Adrenal gland (tissue), 19 donors: ENCODE measurements around the gene FADS2. TPM values are rescaled to one million over a fixed set of nuclear protein-coding genes. Genes with fewer than 3 reads are reported as not detected.

ENCODE experiments used
- DNase-seq, 7 donors: peaks; one replicate each; pipeline ENCODE4 v3.0.0-alpha.2; 2019 to 2020
- H3K27ac ChIP-seq, 5 donors: fragments of 200-600 bp; sonication (generic) in 4 of 5; 1 replicate in 3 of 5; 2 replicates in 2 of 5; pipeline versions ENCODE4 v1.5.1 to v1.8.0; 2016 to 2020; ENCODE audit warnings: mild to moderate bottlenecking in 1 of 5
- H3K27me3 ChIP-seq: fragments of 200-600 bp; 2 replicates; pipeline ENCODE4 v1.8.0; 2021
- H3K36me3 ChIP-seq, 2 donors: fragments of 200-600 bp; replicated peaks in 1 of 2; 1 replicate in 1 of 2; 2 replicates in 1 of 2; pipeline versions ENCODE4 v1.5.1 to v1.8.0; 2018 to 2022
- H3K4me1 ChIP-seq, 2 donors: fragments of 200-600 bp; replicated peaks in 1 of 2; 1 replicate in 1 of 2; 2 replicates in 1 of 2; pipeline versions ENCODE4 v1.5.1 to v1.8.0; 2018 to 2021
- H3K4me3 ChIP-seq, 4 donors: fragments of 200-600 bp; sonication (generic) in 3 of 4; one replicate each; pipeline ENCODE4 v1.5.1; 2016 to 2018
- H3K9me3 ChIP-seq, 3 donors: fragments of 200-600 bp; sonication (generic) in 1 of 3; replicated peaks in 1 of 3; 1 replicate in 2 of 3; 2 replicates in 1 of 3; pipeline versions ENCODE4 v1.5.1 to v1.8.0; 2016 to 2021
- POLR2A ChIP-seq, 2 donors: fragments of 450-650 bp; IDR thresholded peaks; one replicate each; pipeline ENCODE4 v1.6.1; 2017; ENCODE audit warnings: antibody characterized with exemption in 2 of 2, mild to moderate bottlenecking in 2 of 2, moderate library complexity in 1 of 2
- WGBS, 4 donors: extraction: QIAGEN DNeasy Blood & Tissue Kit in 2 of 4; methylation state at CpG; one replicate each; pipeline versions ENCODE4 v1.1.5 to v1.1.7; 2013 to 2017; 5-methylcytosine and 5-hydroxymethylcytosine counted together
- intact Hi-C, 2 donors: fragments of 100-400 bp; cut with DNase I; formaldehyde crosslinking; loops; one replicate each; pipeline versions ENCODE4 v1.14.1 to v1.15.0; 2022 to 2023
- long read RNA-seq, 10 donors: library from polyadenylated mRNA in 3 of 10; unstranded in 2 of 10; stranded (forward) in 1 of 10; transcript quantifications; one replicate each; pipeline ENCODE4 v2.0.0 and lab custom pipeline, GENCODE V29; 2021 to 2026
- polyA plus RNA-seq, 3 donors: library from polyadenylated mRNA; stranded (reverse); fragments of 200-250 nt in 2 of 3; fragments of 350-450 nt in 1 of 3; fragmentation: Illumina TruSeq in 1 of 3; extraction: RNeasy Lipid Tissue Mini Kit (QIAGEN cat#74804) in 1 of 3; gene quantifications; one replicate each; pipeline ENCODE4 v1.2.3, GENCODE V29; 2013 to 2014
- total RNA-seq, 9 donors: library from RNA; depleted of rRNA in 4 of 9; stranded (reverse); fragments of >200 nt in 4 of 9; fragments of 120-200 nt in 1 of 9; fragmentation: NEBNext Ultra II Directional in 1 of 9; extraction: Animal tissue kit (Norgen Biotek cat#: 25700) in 1 of 9; gene quantifications; one replicate each; pipeline versions ENCODE4 v1.1.0 to v1.2.4, GENCODE V29; 2013 to 2023
- TF ChIP-seq, protein P1 (sequence below), 6 experiments: fragments of 450-650 bp in 4 of 6; fragments of 200-600 bp in 2 of 6; sonication (generic) in 1 of 6; IDR thresholded peaks; 1 replicate in 5 of 6; 2 replicates in 1 of 6; pipeline versions ENCODE4 v1.5.1 to v1.8.0; 2016 to 2021; ENCODE audit warnings: antibody characterized with exemption in 6 of 6, mild to moderate bottlenecking in 2 of 6, moderate library complexity in 1 of 6
- donor health status: healthy with polysubstance abuse.
- donor health status: Bipolar disorder and iron deficiency.
- donor health status: DM: yes; HTN: yes; CAD: no.
- donor health status: DM: no; HTN: no; CAD: no.
- donor health status: DM: no; HTN: no; CAD: no.
- donor health status: DM: yes; HTN: yes; CAD: no.

FADS2 gene
- total RNA-seq = 1,000 to 10,000 TPM in 2 of 9 donors, 100 to 1,000 TPM in 7; 302 to 1,301 (median 495) TPM
- polyA plus RNA-seq = 1,000 to 10,000 TPM in 1 of 3 donors, 100 to 1,000 TPM in 2; 134 to 1,327 (median 153) TPM
- long read RNA-seq, donor 1, full-length matches to known transcripts = 60 of 235 reads
- long read RNA-seq, donor 1, partial matches to known transcripts = 148 of 235 reads
- long read RNA-seq, donor 1, other reads (novel, unspliced or antisense) = 27 of 235 reads
- long read RNA-seq, donor 2, full-length matches to known transcripts = 57 of 146 reads
- long read RNA-seq, donor 2, partial matches to known transcripts = 84 of 146 reads
- long read RNA-seq, donor 2, other reads (novel, unspliced or antisense) = 5 of 146 reads
- long read RNA-seq, donor 3, full-length matches to known transcripts = 47 of 154 reads
- long read RNA-seq, donor 3, partial matches to known transcripts = 102 of 154 reads
- long read RNA-seq, donor 3, other reads (novel, unspliced or antisense) = 5 of 154 reads
- long read RNA-seq, donor 4, full-length matches to known transcripts = 43 of 83 reads
- long read RNA-seq, donor 4, partial matches to known transcripts = 21 of 83 reads
- long read RNA-seq, donor 4, other reads (novel, unspliced or antisense) = 19 of 83 reads
- long read RNA-seq, donor 5, full-length matches to known transcripts = 317 of 760 reads
- long read RNA-seq, donor 5, partial matches to known transcripts = 397 of 760 reads
- long read RNA-seq, donor 5, other reads (novel, unspliced or antisense) = 46 of 760 reads
- long read RNA-seq, donor 6, full-length matches to known transcripts = 27 of 68 reads
- long read RNA-seq, donor 6, partial matches to known transcripts = 25 of 68 reads
- long read RNA-seq, donor 6, other reads (novel, unspliced or antisense) = 16 of 68 reads
- long read RNA-seq, donor 7, full-length matches to known transcripts = 26 of 136 reads
- long read RNA-seq, donor 7, partial matches to known transcripts = 98 of 136 reads
- long read RNA-seq, donor 7, other reads (novel, unspliced or antisense) = 12 of 136 reads
- long read RNA-seq, donor 8, full-length matches to known transcripts = 88 of 226 reads
- long read RNA-seq, donor 8, partial matches to known transcripts = 130 of 226 reads
- long read RNA-seq, donor 8, other reads (novel, unspliced or antisense) = 8 of 226 reads
- long read RNA-seq, donor 9, full-length matches to known transcripts = 47 of 206 reads
- long read RNA-seq, donor 9, partial matches to known transcripts = 159 of 206 reads
- long read RNA-seq, donor 9, other reads (novel, unspliced or antisense) = 0 of 206 reads
- long read RNA-seq, donor 10, transcript FADS2-209 (10 exons, 1,703 nt) = minor isoform, 10 of 101 reads
- long read RNA-seq, donor 10, transcript FADS2-202 (12 exons, 3,630 nt) = major isoform, 28 of 101 reads
- long read RNA-seq, donor 10, partial matches to known transcripts = 54 of 101 reads
- long read RNA-seq, donor 10, other reads (novel, unspliced or antisense) = 7 of 101 reads

DNA sequence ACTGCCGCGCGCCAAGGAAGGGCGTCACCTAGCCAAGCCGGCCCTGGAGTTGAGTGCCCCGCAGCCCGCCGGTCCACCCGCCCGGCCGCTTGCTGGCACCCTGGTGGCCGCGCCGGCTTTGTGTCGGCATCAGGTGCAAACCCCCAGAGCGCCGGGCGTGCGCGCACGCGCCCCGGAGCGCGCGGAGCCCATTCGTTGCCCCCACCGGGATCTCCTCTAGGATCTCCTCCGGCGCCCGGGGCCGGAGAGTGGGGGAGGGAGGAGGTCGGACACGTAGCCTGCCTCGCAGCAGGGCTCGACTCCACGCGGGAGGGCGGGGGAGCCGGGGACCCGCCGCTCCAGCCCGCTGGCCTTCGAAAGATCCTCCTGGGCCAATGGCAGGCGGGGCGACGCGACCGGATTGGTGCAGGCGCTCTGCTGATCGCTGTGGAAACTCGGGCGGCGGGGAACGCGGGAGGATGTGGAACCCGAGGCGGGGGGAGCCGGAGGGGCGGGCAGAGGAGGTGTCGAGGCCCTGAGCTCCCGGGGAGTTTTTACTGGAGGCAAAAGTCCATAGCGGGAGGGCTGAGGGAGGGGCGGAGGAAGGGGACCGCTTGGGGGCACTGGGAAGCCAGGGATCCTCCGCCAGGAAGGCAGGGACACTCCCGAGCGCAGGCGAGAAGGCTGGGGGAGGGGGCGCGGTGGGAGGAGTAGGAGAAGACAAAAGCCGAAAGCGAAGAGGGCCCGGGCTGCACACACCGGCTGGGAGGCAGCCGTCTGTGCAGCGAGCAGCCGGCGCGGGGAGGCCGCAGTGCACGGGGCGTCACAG is at the start of gene FADS2:
Gene FADS2 (plus strand): TSS at position 730 of the 808 bp plus-strand sequence. CDS start 91 bp downstream, outside the sequence.
- Histone ChIP-seq H3K36me3 (no peaks in the 10 kb centered on the region), H3K27ac (peak within 1 kb of the TSS; percentile 87 to 98 (median 92)), H3K4me1 (peaks cover 27 to 44% of the 10 kb centered on the region in 2 donors), H3K4me3 (peak within 1 kb of the TSS; percentile 53 to 81 (median 76)), H3K27me3 (no peaks in the 10 kb centered on the region), H3K9me3 (no peaks in the 10 kb centered on the region)
- intact Hi-C loops = no loop called here
- TF ChIP-seq POLR2A (IDR thresholded peaks at IDR 0.05) = peak; percentile 92 to 93
- TF ChIP-seq, protein P1, sequence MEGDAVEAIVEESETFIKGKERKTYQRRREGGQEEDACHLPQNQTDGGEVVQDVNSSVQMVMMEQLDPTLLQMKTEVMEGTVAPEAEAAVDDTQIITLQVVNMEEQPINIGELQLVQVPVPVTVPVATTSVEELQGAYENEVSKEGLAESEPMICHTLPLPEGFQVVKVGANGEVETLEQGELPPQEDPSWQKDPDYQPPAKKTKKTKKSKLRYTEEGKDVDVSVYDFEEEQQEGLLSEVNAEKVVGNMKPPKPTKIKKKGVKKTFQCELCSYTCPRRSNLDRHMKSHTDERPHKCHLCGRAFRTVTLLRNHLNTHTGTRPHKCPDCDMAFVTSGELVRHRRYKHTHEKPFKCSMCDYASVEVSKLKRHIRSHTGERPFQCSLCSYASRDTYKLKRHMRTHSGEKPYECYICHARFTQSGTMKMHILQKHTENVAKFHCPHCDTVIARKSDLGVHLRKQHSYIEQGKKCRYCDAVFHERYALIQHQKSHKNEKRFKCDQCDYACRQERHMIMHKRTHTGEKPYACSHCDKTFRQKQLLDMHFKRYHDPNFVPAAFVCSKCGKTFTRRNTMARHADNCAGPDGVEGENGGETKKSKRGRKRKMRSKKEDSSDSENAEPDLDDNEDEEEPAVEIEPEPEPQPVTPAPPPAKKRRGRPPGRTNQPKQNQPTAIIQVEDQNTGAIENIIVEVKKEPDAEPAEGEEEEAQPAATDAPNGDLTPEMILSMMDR (IDR thresholded peaks at IDR 0.05) = peak in 2 of 6 experiments; percentile 29 to 49
- WGBS, 4 donors = 0 to 1% (median 0%) methylated on average over 17 to 83 of the region's 83 CpGs
- peak; percentile 97 to 99 (median 98) for DNase-seq

- Histone ChIP-seq H3K9me3 (no peaks in the 10 kb centered on the region), H3K27ac (no peak overlapping the region), H3K36me3 (no peaks in the 10 kb centered on the region), H3K27me3 (no peaks in the 10 kb centered on the region), H3K4me1 (peaks cover 0 to 11% of the 10 kb centered on the region in 2 donors), H3K4me3 (no peak overlapping the region)
- TF ChIP-seq, protein P1 (IDR thresholded peaks at IDR 0.05) = no peak
- TF ChIP-seq POLR2A (IDR thresholded peaks at IDR 0.05) = no peak
- WGBS, 4 donors = 83 to 90% (median 87%) methylated on average over 11 of the region's 11 CpGs
- intact Hi-C loops = no loop called here
- DNase-seq = no peak
Measured at GRCh38 chr11:61778357-61778886, 49.7 kb upstream of the FADS2 start.

DNA sequence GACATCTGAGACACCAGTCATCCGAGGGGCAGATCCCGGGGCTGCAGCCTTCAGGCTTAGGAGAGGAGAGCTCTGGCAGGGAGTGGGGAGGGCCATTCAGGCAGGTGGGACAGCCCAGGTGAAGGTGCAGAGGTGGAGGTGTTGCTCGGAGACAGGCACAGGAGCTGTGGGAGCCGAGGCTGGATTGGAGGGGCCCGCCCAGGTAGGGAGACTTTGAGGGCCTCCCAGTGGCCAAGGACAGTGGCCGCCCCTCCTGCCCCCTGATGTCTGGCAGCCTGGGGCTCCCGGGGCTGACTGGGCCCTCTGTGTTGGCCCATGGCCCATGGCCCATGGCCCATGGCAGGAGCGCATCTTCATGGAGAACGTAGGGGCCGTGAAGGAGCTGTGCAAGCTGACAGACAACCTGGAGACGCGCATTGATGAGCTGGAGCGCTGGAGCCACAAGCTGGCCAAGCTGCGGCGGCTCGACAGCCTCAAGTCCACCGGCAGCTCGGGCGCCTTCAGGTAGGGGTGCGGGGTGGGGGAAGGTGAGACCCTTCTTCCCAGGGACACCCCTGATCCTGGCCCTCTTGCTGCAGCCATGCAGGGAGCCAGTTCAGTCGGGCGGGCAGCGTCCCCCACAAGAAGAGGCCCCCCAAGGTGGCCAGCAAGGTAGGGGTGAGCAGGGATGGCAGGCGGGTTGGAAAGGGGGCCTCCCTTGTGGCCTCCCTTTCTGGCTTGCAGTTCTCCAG is 49.0 kb upstream of the FADS2 start:
- TF ChIP-seq, protein P1 (IDR thresholded peaks at IDR 0.05) = no peak
- TF ChIP-seq POLR2A (IDR thresholded peaks at IDR 0.05) = no peak
- Histone ChIP-seq H3K27ac (no peak overlapping the region), H3K9me3 (no peaks in the 10 kb centered on the region), H3K4me3 (no peak overlapping the region), H3K4me1 (peaks cover 0 to 11% of the 10 kb centered on the region in 2 donors), H3K36me3 (no peaks in the 10 kb centered on the region), H3K27me3 (no peaks in the 10 kb centered on the region)
- no peak for DNase-seq
- 88 to 100% (median 91%) methylated on average over 4 to 24 of the region's 24 CpGs for WGBS, 4 donors
- intact Hi-C loops = no loop called here
